ENCODE measurements around the gene PET100. TPM values are rescaled to one million over a fixed set of nuclear protein-coding genes. Genes with fewer than 3 reads are reported as not detected.

PET100 gene
- total and polyA plus RNA-seq, 10 of the 15 experiments (the other 5 are each of a cell fraction or from before 2014, with no cell fraction given) = 47.0 to 462 (median 126) TPM

GRCh38 chr19:7628589-7629311, 843 bp upstream of the PET100 start:
- H3K27ac ChIP-seq (ENCODE audit: control insufficient read depth, insufficient read depth) = peak overlapping the region; percentile 80
- peak overlapping the region; percentile 95 for H3K4me2 ChIP-seq (ENCODE audit: control insufficient read depth, insufficient read depth)
- no peak for ATAC-seq
- peak overlapping the region; percentile 96 for H3K4me3 ChIP-seq
- ChIA-PET SMC1A (ENCODE audit: uncharacterized antibody, unreplicated experiment) (no interaction called here), CTCF (interaction anchor here (0.9 to 2.0 kb wide), 4 partner anchors 60 to 275 kb away, joined by 3 to 11 read pairs (median 3); no protein-coding TSS in a partner anchor), RAD21 (ENCODE audit: unreplicated experiment) (interaction anchor here (0.6 to 1.9 kb wide), 5 partner anchors 32 to 529 kb away, joined by 3 to 11 read pairs (median 3); no protein-coding TSS in a partner anchor), POLR2A (interaction anchor here (1.1 kb wide), 1 partner anchor 93 kb away, joined by 3 read pairs; the partner anchor contains the start of gene PNPLA6)
- no peaks in the 10 kb centered on the region for H3K9me3 ChIP-seq (replicated peaks; ENCODE audit: control insufficient read depth, insufficient read depth, low read length)
- 0% methylated on average over 15 of the region's 15 CpGs for WGBS (ENCODE audit: insufficient coverage, insufficient replicate concordance, low lambda C conversion rate, missing lambda C conversion rate)
- intact Hi-C loops (cut with micrococcal nuclease; ENCODE audit: unreplicated experiment) (no loop called here), in situ Hi-C loops (cut with MboI) (no loop called here)
- FAIRE-seq = no peak
- peak overlapping the region; percentile 42 for H2AFZ ChIP-seq (ENCODE audit: control insufficient read depth, low read depth, low read length)
- H3K9ac ChIP-seq (ENCODE audit: control insufficient read depth, insufficient read depth, low read length) = peak overlapping the region; percentile 94
- H4K20me1 ChIP-seq (ENCODE audit: control insufficient read depth, insufficient read depth) = no peaks in the 10 kb centered on the region
- no peak for DNase-seq (ENCODE audit: low read depth, low spot score)
- H3K4me1 ChIP-seq (ENCODE audit: control insufficient read depth, insufficient read depth, low read length) = peaks cover 13% of the 10 kb centered on the region
- H3K27me3 ChIP-seq (replicated peaks in 1 of 2; ENCODE audit: control insufficient read depth in 2 of 2, insufficient read depth in 2 of 2, low read length in 1 of 2) = no peaks in the 10 kb centered on the region
- TF ChIP-seq CHD2 (IDR thresholded peaks at IDR 0.05; ENCODE audit: borderline replicate concordance, low read depth, low read length) = no peak
- TF ChIP-seq ZNF274 (IDR thresholded peaks at IDR 0.05; ENCODE audit: insufficient read depth, insufficient read length) = no peak
- TF ChIP-seq SKIL (IDR thresholded peaks at IDR 0.05; ENCODE audit: low read depth, poor library complexity, severe bottlenecking) = no peak
- no peak for TF ChIP-seq ZBTB4 (CRISPR knock-in tag; IDR thresholded peaks at IDR 0.05)
- no peak for TF ChIP-seq JUNB (IDR thresholded peaks at IDR 0.05)
- no peak for TF ChIP-seq PBX3 (IDR thresholded peaks at IDR 0.05; ENCODE audit: insufficient replicate concordance, low read depth, low read length)
- no peak for TF ChIP-seq WRNIP1 (IDR thresholded peaks at IDR 0.05; ENCODE audit: borderline replicate concordance, low read depth, low read length)
- BruUV-seq (replicated peaks) = TSS peak; percentile 89
- peaks cover 41% of the 10 kb centered on the region for H3K79me2 ChIP-seq (ENCODE audit: control insufficient read depth, insufficient read depth, low read length)
- peaks cover 1 to 7% of the 10 kb centered on the region in 2 experiments; a peak in 3 of 4 replicates for H3K36me3 ChIP-seq (ENCODE audit: control insufficient read depth in 2 of 2, insufficient read depth in 2 of 2, low read length in 1 of 2)

Data from GM12878 (cell line).